HG03520 (cell line): ENCODE data around the gene ACSF3.
"Not testable (repeated sequence)": the region's sequence is repeated elsewhere in the genome, so short reads cannot be mapped to it uniquely, and the experiment has no call there.

Experiments used
- ATAC-seq: cut with Tn5 transposase; IDR thresholded peaks from one replicate; pipeline ENCODE4 v1.9.1; 2021; ENCODE audit warnings: mild to moderate bottlenecking, moderate library complexity; ENCODE audit not compliant: unreplicated experiment

The ACSF3 gene

GRCh38 chr16:89155851-89156739, 62.4 kb downstream of the ACSF3 start:
- ATAC-seq, result no peak

GRCh38 chr16:89156740-89157645, 63.3 kb downstream of the ACSF3 start:
- no peak for ATAC-seq

GRCh38 chr16:89157778-89158177, 64.1 kb downstream of the ACSF3 start:
- no peak for ATAC-seq

GRCh38 chr16:89159066-89159849, 65.6 kb downstream of the ACSF3 start:
- ATAC-seq, result no peak

GRCh38 chr16:89159850-89160354, 66.2 kb downstream of the ACSF3 start:
- no peak for ATAC-seq

- no peak for ATAC-seq
Observed at GRCh38 chr16:89160977-89161701, 67.5 kb downstream of the ACSF3 start.

- no peak for ATAC-seq
Observed at GRCh38 chr16:89161763-89162713, 68.4 kb downstream of the ACSF3 start.

GRCh38 chr16:89163297-89163696, 69.6 kb downstream of the ACSF3 start:
- ATAC-seq, result no peak

GRCh38 chr16:89164436-89164835, 70.8 kb downstream of the ACSF3 start:
- no peak for ATAC-seq

GRCh38 chr16:89164847-89165680, 71.4 kb downstream of the ACSF3 start:
- ATAC-seq, result no peak

GRCh38 chr16:89165681-89165979, 72.0 kb downstream of the ACSF3 start:
- not testable (repeated sequence) for ATAC-seq

- no peak for ATAC-seq
Observed at GRCh38 chr16:89166696-89167424, 73.2 kb downstream of the ACSF3 start.

GRCh38 chr16:89167425-89167941, 73.8 kb downstream of the ACSF3 start:
- no peak for ATAC-seq

GRCh38 chr16:89168381-89169189, 74.9 kb downstream of the ACSF3 start:
- ATAC-seq, result no peak

GRCh38 chr16:89169778-89170177, 76.1 kb downstream of the ACSF3 start:
- ATAC-seq, result no peak
